ENCODE data around the gene FBXO9. TPM values are rescaled to one million over a fixed set of nuclear protein-coding genes. Genes with fewer than 3 reads are reported as not detected.

FBXO9 gene
- total RNA-seq, 4 donors from 2014 or later, result 50.5 to 166 (median 64.2) TPM

DNA sequence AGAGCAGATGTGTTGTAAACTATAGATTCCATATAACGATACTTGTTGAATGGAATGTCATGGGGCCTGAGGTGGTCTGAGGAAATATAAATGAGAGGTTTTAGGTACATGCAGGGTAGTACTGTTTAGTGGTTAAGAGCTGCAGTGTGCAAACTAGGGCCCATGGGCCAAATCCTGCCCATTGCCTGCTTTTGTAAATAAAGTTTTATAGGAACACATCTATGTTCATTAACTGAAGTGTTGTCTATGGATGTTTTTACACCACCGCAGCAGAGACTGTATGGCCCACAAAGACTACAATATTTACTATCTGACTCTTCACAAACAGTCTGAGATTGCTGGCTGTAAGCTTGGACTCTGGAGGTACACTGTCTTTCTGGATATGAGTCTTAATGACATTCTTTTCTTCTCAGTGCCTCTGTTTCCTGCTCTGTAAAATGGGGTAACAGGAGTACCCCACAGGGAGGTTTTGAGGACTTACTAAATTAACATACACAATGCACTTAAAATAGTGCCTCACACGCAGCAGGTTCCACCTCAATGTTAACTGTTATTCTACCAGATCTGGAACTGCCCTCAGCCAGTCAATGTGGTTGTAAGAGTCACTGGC is 70.9 kb downstream of the FBXO9 start:
- H3K9me3 ChIP-seq, result no peaks in the 10 kb centered on the region
- TF ChIP-seq POLR2A (IDR thresholded peaks at IDR 0.05) (no peak), POLR2AphosphoS5 (IDR thresholded peaks at IDR 0.05) (no peak), EP300 (IDR thresholded peaks at IDR 0.05; ENCODE audit: low read depth) (no peak)
- TF ChIP-seq, protein P1, sequence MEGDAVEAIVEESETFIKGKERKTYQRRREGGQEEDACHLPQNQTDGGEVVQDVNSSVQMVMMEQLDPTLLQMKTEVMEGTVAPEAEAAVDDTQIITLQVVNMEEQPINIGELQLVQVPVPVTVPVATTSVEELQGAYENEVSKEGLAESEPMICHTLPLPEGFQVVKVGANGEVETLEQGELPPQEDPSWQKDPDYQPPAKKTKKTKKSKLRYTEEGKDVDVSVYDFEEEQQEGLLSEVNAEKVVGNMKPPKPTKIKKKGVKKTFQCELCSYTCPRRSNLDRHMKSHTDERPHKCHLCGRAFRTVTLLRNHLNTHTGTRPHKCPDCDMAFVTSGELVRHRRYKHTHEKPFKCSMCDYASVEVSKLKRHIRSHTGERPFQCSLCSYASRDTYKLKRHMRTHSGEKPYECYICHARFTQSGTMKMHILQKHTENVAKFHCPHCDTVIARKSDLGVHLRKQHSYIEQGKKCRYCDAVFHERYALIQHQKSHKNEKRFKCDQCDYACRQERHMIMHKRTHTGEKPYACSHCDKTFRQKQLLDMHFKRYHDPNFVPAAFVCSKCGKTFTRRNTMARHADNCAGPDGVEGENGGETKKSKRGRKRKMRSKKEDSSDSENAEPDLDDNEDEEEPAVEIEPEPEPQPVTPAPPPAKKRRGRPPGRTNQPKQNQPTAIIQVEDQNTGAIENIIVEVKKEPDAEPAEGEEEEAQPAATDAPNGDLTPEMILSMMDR (IDR thresholded peaks at IDR 0.05), result no peak
- in situ Hi-C loops (cut with MboI; ENCODE audit: low pct_ligation_motif_present in 1 of 4, low pct_unique_long_range_greater_than_20kb in 1 of 4, low sequenced_read_pairs in 3 of 4), result no loop called here

DNA sequence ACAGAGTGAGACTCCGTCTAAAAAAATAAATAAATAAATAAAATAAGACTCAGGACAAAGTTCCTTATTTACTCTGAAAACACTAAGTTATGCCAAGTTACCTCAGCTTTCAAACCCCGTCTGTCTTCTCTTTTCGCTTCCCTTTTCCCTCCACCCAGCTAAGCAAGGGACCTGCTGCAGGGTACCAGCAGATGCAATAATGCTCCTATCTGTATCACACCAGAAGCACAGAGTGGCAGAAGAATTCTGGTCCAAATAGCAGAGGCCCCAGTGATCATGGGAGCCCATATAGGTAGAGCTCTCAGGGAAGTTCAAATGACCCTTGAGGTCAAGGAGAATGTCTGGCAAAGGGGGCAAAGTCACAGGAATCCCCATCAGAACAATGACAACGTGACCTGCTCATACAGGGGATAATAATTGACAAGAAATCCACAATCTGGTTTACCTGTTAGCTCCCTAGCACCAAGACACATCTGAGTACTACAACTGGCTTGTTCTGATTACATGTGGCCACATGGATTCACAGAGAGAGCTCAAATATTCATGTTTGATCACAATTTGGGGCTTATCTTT is 74.7 kb downstream of the FBXO9 start:
- no peaks in the 10 kb centered on the region for H3K27me3 ChIP-seq
- TF ChIP-seq EP300 (IDR thresholded peaks at IDR 0.05; ENCODE audit: low read depth) (no peak), POLR2AphosphoS5 (IDR thresholded peaks at IDR 0.05) (no peak), POLR2A (IDR thresholded peaks at IDR 0.05) (no peak)
- TF ChIP-seq, protein P1 (IDR thresholded peaks at IDR 0.05), result no peak
- WGBS, 2 donors (ENCODE audit: low coverage in 1 of 2), result 50 to 60% methylated on average over 2 to 4 of the region's 4 CpGs
- H3K4me1 ChIP-seq, result peaks cover 0 to 3% (median 0%) of the 10 kb centered on the region in 4 donors
- in situ Hi-C loops (cut with MboI; ENCODE audit: low pct_ligation_motif_present in 1 of 4, low pct_unique_long_range_greater_than_20kb in 1 of 4, low sequenced_read_pairs in 3 of 4), result no loop called here
- no peaks in the 10 kb centered on the region for H3K9me3 ChIP-seq
- intact Hi-C loops (cut with DNase I; ENCODE audit: low total_unique reads), result no loop called here
- no peak overlapping the region for H3K4me3 ChIP-seq
- no peak for DNase-seq
- H3K36me3 ChIP-seq, result no peaks in the 10 kb centered on the region
- peak overlapping the region in 2 of 4 donors; percentile 66 to 74 for H3K27ac ChIP-seq

More for the DNA sequence above, 70.9 kb downstream of the FBXO9 start:
- WGBS, 2 donors (ENCODE audit: low coverage in 1 of 2), result 85 to 91% methylated on average over 2 to 3 of the region's 3 CpGs
- Histone ChIP-seq H3K27me3 (no peaks in the 10 kb centered on the region), H3K4me1 (peaks cover 0 to 3% (median 0%) of the 10 kb centered on the region in 4 donors), H3K4me3 (no peak overlapping the region), H3K27ac (no peak overlapping the region), H3K36me3 (no peaks in the 10 kb centered on the region)
- DNase-seq, result no peak
- intact Hi-C loops (cut with DNase I; ENCODE audit: low total_unique reads), result no loop called here

DNA sequence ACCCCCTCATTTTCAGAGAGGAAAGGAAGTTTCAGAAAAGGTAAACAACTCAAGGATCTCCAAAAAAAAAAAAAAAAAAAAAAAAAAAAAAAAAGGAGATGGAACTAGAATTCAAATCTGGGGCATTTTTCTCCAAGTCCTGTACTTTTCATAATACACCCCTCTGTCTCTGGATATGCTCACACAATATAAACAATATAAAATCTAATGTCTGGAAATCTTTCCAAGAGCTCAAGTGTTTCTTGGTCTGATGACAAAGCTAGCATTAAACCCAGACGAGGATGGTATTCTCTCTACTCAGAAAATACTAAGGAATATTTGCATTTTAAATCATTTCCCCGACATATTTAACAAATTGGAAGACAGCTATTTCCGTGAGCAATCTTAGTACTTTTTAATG is 77.6 kb downstream of the FBXO9 start:
- intact Hi-C loops (cut with DNase I; ENCODE audit: low total_unique reads), result no loop called here
- Histone ChIP-seq H3K27ac (peak overlapping the region in 3 of 4 donors; percentile 47 to 74 (median 66)), H3K4me1 (peaks cover 0 to 3% (median 0%) of the 10 kb centered on the region in 4 donors), H3K27me3 (no peaks in the 10 kb centered on the region), H3K4me3 (no peak overlapping the region), H3K9me3 (no peaks in the 10 kb centered on the region), H3K36me3 (no peaks in the 10 kb centered on the region)
- DNase-seq, result no peak
- 24 to 47% methylated on average over 3 of the region's 3 CpGs for WGBS, 2 donors (ENCODE audit: low coverage in 1 of 2)
- TF ChIP-seq POLR2A (IDR thresholded peaks at IDR 0.05) (no peak), POLR2AphosphoS5 (IDR thresholded peaks at IDR 0.05) (peak in 1 of 3 donors; percentile 58), EP300 (IDR thresholded peaks at IDR 0.05; ENCODE audit: low read depth) (no peak)
- TF ChIP-seq, protein P1 (IDR thresholded peaks at IDR 0.05), result no peak
- in situ Hi-C loops (cut with MboI; ENCODE audit: low pct_ligation_motif_present in 1 of 4, low pct_unique_long_range_greater_than_20kb in 1 of 4, low sequenced_read_pairs in 3 of 4), result no loop called here

DNA sequence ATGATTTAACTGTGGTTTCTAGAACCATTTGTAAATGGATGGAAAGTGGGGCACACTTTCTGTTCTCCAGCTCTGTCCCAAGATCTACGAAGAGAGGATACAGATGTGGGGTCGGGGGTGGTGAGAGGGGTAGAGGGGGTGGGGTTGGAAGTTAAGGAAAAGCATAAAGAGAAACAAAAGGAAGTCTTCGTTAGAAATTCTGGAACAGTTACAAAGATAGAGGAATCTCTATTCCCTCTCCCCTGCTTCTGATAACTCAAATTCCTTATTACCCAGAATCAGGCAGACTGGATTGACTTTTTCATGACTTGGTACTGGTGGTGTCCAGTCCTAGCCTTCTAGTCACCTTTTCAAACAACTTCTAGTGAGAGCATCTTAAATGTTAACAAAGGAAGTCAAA is 78.5 kb downstream of the FBXO9 start:
- intact Hi-C loops (cut with DNase I; ENCODE audit: low total_unique reads) (no loop called here), in situ Hi-C loops (cut with MboI; ENCODE audit: low pct_ligation_motif_present in 1 of 4, low pct_unique_long_range_greater_than_20kb in 1 of 4, low sequenced_read_pairs in 3 of 4) (no loop called here)
- Histone ChIP-seq H3K4me3 (no peak overlapping the region), H3K27ac (peak overlapping the region in 3 of 4 donors; percentile 47 to 74 (median 66)), H3K4me1 (peaks cover 0 to 3% (median 0%) of the 10 kb centered on the region in 4 donors), H3K9me3 (no peaks in the 10 kb centered on the region), H3K27me3 (no peaks in the 10 kb centered on the region), H3K36me3 (no peaks in the 10 kb centered on the region)
- TF ChIP-seq EP300 (IDR thresholded peaks at IDR 0.05; ENCODE audit: low read depth) (no peak), POLR2A (IDR thresholded peaks at IDR 0.05) (no peak), POLR2AphosphoS5 (IDR thresholded peaks at IDR 0.05) (no peak)
- TF ChIP-seq, protein P1 (IDR thresholded peaks at IDR 0.05), result no peak
- WGBS, 2 donors (ENCODE audit: low coverage in 1 of 2), result 47 to 48% methylated on average over 3 of the region's 3 CpGs
- no peak for DNase-seq

All from transverse colon (tissue), 4 donors.